ENCODE results near the gene NNMT. TPM values are rescaled to one million over a fixed set of nuclear protein-coding genes. Genes with fewer than 3 reads are reported as not detected.

Gene NNMT
- total and polyA plus RNA-seq, 2 donors (not counting 1 experiment from before 2014, with no cell fraction given) = not detected

DNA sequence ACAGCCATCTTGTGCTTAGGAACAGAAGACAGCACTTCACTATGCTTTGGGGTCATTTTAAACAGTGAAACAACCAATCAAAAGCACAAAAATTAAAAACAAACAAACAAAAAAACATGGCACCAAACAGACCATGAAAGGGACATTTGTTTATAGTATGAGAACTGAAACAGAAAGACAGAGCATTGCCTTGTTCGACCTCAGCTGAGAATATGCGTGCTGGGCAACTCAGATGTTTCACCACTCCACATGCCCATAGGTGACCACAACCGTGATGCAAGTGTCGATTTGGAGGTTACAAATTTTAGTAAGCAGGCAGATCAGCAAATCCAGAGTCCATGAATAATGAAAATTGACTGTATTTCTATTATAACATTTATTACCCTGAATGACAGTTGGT lies 30.0 kb downstream of the NNMT start:
- H3K27ac Mint-ChIP-seq = no peak overlapping the region
- no peaks in the 10 kb centered on the region for H3K36me3 ChIP-seq (replicated peaks in 1 of 2; ENCODE audit: control extremely low read depth in 1 of 2, control insufficient read depth in 1 of 2, extremely low read depth in 1 of 2, insufficient read depth in 2 of 2, low read length in 1 of 2)
- 86% methylated on average over 1 of the region's 4 CpGs for WGBS (ENCODE audit: insufficient coverage)

DNA sequence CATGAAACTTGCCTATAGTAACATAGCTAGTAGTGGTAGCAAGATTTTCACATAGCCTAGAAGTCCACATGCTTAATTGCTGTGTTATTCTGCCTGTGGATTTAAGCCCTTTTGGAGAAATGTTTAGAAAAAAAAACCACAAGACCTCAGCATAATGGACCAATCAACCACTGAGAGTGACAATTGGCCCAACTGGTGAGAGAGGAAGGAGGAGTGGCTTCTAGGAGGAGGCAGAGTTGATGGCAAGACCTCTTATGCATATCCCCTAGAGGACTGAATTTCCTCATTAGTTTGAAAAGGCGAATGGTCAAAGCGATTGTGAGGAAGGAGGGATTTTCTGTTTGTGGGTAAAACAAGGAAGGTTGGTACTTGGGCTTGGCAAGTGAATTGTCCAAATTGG lies 30.6 kb downstream of the NNMT start:
- DNase-seq = no peak
- H3K36me3 ChIP-seq (replicated peaks in 1 of 2; ENCODE audit: control extremely low read depth in 1 of 2, control insufficient read depth in 1 of 2, extremely low read depth in 1 of 2, insufficient read depth in 2 of 2, low read length in 1 of 2) = no peaks in the 10 kb centered on the region
- H3K79me2 ChIP-seq (ENCODE audit: control insufficient read depth, insufficient read depth, low read length) = no peaks in the 10 kb centered on the region
- peaks cover 6% of the 10 kb centered on the region for H3K9me3 Mint-ChIP-seq (ENCODE audit: insufficient read depth)
- no peak for ATAC-seq (ENCODE audit: low read depth)
- intact Hi-C loops (cut with micrococcal nuclease) = no loop called here
- CTCF ChIA-PET = no interaction called here
- no peak overlapping the region for H2AFZ ChIP-seq (ENCODE audit: insufficient read depth, low read depth, low read length, poor library complexity, severe bottlenecking)
- no peak overlapping the region for H3K27ac Mint-ChIP-seq
- H4K20me1 ChIP-seq (ENCODE audit: control insufficient read depth, insufficient read depth, low read length, poor library complexity, severe bottlenecking) = no peaks in the 10 kb centered on the region
- H3K27me3 Mint-ChIP-seq = peaks cover 28% of the 10 kb centered on the region
- H3K27ac ChIP-seq (ENCODE audit: low read length in 2 of 2) = no peak overlapping the region
- H3K9ac ChIP-seq (ENCODE audit: low read length) = no peak overlapping the region
- peaks cover 0 to 11% (median 4%) of the 10 kb centered on the region in 4 experiments for H3K27me3 ChIP-seq (replicated peaks in 1 of 4; ENCODE audit: control extremely low read depth in 1 of 4, control insufficient read depth in 3 of 4, insufficient read depth in 4 of 4, low read length in 3 of 4)
- POLR2A ChIA-PET = no interaction called here
- H3K4me3 ChIP-seq (ENCODE audit: control extremely low read depth in 1 of 5, extremely low read depth in 1 of 5, insufficient read depth in 1 of 5, low read depth in 2 of 5, low read length in 4 of 5) = no peak overlapping the region
- no peak for TF ChIP-seq EZH2 (IDR thresholded peaks at IDR 0.05; ENCODE audit: borderline replicate concordance, insufficient read depth, low read depth, low read length, poor library complexity, severe bottlenecking)
- TF ChIP-seq, protein P1, sequence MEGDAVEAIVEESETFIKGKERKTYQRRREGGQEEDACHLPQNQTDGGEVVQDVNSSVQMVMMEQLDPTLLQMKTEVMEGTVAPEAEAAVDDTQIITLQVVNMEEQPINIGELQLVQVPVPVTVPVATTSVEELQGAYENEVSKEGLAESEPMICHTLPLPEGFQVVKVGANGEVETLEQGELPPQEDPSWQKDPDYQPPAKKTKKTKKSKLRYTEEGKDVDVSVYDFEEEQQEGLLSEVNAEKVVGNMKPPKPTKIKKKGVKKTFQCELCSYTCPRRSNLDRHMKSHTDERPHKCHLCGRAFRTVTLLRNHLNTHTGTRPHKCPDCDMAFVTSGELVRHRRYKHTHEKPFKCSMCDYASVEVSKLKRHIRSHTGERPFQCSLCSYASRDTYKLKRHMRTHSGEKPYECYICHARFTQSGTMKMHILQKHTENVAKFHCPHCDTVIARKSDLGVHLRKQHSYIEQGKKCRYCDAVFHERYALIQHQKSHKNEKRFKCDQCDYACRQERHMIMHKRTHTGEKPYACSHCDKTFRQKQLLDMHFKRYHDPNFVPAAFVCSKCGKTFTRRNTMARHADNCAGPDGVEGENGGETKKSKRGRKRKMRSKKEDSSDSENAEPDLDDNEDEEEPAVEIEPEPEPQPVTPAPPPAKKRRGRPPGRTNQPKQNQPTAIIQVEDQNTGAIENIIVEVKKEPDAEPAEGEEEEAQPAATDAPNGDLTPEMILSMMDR (IDR thresholded peaks at IDR 0.05) = no peak
- no peak overlapping the region for H3K4me3 Mint-ChIP-seq
- peaks cover 0 to 9% (median 0%) of the 10 kb centered on the region in 3 donors for H3K9me3 ChIP-seq (ENCODE audit: control extremely low read depth in 1 of 3, control insufficient read depth in 2 of 3, insufficient read depth in 1 of 3, low read length in 2 of 3)
- no peaks in the 10 kb centered on the region for H3K4me1 Mint-ChIP-seq
- no peaks in the 10 kb centered on the region for H3K4me1 ChIP-seq (ENCODE audit: control insufficient read depth in 2 of 2, insufficient read depth in 2 of 2, low read length in 2 of 2)
- H3K4me2 ChIP-seq (replicated peaks; ENCODE audit: low read depth, low read length, poor library complexity, severe bottlenecking) = no peak overlapping the region
- WGBS (ENCODE audit: insufficient coverage) = 56% methylated on average over 2 of the region's 2 CpGs

More for the DNA sequence above, 30.0 kb downstream of the NNMT start:
- Histone ChIP-seq H3K9me3 (ENCODE audit: control extremely low read depth in 1 of 3, control insufficient read depth in 2 of 3, insufficient read depth in 1 of 3, low read length in 2 of 3) (peaks cover 0 to 7% (median 0%) of the 10 kb centered on the region in 3 donors), H4K20me1 (ENCODE audit: control insufficient read depth, insufficient read depth, low read length, poor library complexity, severe bottlenecking) (no peaks in the 10 kb centered on the region), H3K4me3 (ENCODE audit: control extremely low read depth in 1 of 5, extremely low read depth in 1 of 5, insufficient read depth in 1 of 5, low read depth in 2 of 5, low read length in 4 of 5) (no peak overlapping the region), H3K4me2 (replicated peaks; ENCODE audit: low read depth, low read length, poor library complexity, severe bottlenecking) (no peak overlapping the region), H3K79me2 (ENCODE audit: control insufficient read depth, insufficient read depth, low read length) (no peaks in the 10 kb centered on the region), H3K9ac (ENCODE audit: low read length) (no peak overlapping the region), H3K27me3 (replicated peaks in 1 of 4; ENCODE audit: control extremely low read depth in 1 of 4, control insufficient read depth in 3 of 4, insufficient read depth in 4 of 4, low read length in 3 of 4) (peaks cover 0 to 8% (median 3%) of the 10 kb centered on the region in 4 experiments), H3K4me1 (ENCODE audit: control insufficient read depth in 2 of 2, insufficient read depth in 2 of 2, low read length in 2 of 2) (no peaks in the 10 kb centered on the region), H2AFZ (ENCODE audit: insufficient read depth, low read depth, low read length, poor library complexity, severe bottlenecking) (no peak overlapping the region), H3K27ac (ENCODE audit: low read length in 2 of 2) (no peak overlapping the region)
- POLR2A ChIA-PET = no interaction called here
- no peak for TF ChIP-seq EZH2 (IDR thresholded peaks at IDR 0.05; ENCODE audit: borderline replicate concordance, insufficient read depth, low read depth, low read length, poor library complexity, severe bottlenecking)
- TF ChIP-seq, protein P1 (IDR thresholded peaks at IDR 0.05) = no peak
- Mint-ChIP-seq H3K4me3 (no peak overlapping the region), H3K4me1 (no peaks in the 10 kb centered on the region), H3K27me3 (peaks cover 27% of the 10 kb centered on the region), H3K9me3 (ENCODE audit: insufficient read depth) (peaks cover 6% of the 10 kb centered on the region)
- intact Hi-C loops (cut with micrococcal nuclease) = no loop called here
- CTCF ChIA-PET = no interaction called here
- DNase-seq (no peak), ATAC-seq (ENCODE audit: low read depth) (no peak)

Data from B cell (primary cell).